GM18508 (cell line): ENCODE data around the gene TSC22D1.

Experiments used
- ATAC-seq: cut with Tn5 transposase; IDR thresholded peaks from one replicate; pipeline ENCODE4 v1.9.1; 2021; ENCODE audit warnings: moderate number of reproducible peaks; ENCODE audit not compliant: insufficient read depth, unreplicated experiment

TSC22D1 gene

GRCh38 chr13:44508562-44509077, 67.5 kb downstream of the TSC22D1 start:
- no peak for ATAC-seq

DNA sequence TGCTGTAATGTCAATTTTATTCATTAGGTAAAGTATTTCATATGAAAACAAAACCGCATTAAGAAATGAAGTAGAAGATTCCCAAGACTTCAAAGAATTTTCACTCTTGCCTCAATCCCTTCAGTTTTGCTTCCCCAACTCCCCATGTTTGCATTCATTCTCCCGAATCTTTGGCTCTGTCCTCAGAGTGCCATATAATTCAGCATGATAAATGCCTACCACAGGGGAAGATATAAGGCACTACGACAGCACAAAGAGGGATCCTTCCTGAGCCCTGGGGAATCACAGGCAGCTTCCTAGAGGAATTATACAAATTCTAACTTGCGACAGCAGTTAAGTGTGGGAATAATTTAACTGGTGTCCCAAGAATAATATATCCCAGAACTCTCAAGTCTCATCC, 68.5 kb downstream of the TSC22D1 start:
- no peak for ATAC-seq

DNA sequence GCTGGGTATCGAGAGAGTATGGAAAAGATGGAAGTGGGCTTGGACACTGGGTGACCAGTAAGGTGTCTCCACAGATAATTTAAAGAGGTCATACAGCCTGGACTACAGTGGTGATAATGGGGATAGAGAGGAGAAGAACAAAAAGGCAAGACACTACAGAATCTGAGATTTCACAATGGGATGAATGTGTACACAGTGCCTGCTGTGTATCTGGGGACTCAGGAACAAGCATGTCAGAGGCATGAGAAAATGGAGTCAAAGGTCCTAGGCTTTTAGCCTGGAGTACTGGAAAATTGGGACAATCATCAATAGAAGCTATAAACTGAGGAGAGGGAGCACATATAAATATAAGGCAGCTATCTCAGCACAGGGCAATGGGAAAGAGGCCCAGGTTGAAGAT, 69.4 kb downstream of the TSC22D1 start:
- no peak for ATAC-seq

- no peak for ATAC-seq
These were observed 69.9 kb downstream of the TSC22D1 start for GRCh38 chr13:44506251-44506650.

DNA sequence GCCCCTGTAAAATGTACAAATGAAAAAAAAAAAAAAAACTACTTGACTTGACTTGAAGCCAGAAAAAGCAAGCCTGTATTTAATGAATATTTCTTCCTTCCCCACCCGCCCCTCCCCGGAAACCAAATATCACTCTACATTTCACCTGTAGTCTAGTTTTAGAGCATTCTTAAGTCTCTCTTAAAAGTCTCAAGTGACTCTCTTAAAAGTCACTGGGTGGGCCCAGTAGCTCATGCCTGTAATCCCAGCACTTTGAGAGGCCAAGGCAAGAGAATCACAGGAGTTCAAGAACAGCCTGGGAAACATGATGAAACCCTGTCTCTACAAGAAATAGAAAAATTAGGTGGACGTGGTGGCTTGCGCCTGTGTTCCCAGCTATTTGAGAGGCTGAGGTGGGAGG, 72.0 kb downstream of the TSC22D1 start:
- no peak for ATAC-seq

DNA sequence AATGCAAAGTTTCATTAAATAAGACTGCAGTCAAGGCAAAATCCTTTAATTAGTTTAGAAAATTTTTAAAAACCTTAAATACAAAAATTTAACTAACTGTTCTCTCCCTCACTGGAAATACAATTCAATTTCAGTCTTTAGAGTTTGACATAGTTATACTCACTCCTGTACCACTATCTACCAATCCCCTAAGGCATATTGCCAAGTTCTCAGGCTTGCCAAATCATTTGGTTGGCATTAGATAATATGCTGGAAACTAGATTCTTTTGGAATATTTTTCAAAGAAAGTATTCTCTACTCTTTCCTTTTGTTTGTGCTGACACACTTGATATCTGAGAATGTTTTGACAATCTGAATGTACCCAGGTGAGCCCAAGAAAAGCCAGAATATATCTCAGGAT, 77.2 kb downstream of the TSC22D1 start:
- no peak for ATAC-seq

DNA sequence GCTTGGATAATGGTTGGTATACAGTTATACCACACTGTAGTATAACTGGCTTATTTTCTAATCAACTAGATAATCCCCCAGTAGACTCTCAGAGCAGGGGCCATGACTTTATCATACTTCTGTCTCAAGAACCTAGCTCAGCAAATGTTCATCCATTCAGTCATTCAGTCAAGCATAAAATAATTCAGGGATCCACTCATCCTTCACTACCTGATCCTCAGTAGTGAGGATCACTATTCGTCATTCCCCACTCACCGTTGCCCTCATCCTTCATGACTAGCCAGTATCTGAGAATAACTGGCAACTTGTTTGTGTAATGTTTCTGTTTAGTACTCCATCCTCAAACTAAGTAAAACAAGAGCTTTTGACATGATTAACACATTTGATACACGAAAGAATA, 77.6 kb downstream of the TSC22D1 start:
- ATAC-seq, result no peak

GRCh38 chr13:44497801-44498200, 78.3 kb downstream of the TSC22D1 start:
- ATAC-seq, result no peak

- no peak for ATAC-seq
These were observed 82.8 kb downstream of the TSC22D1 start for GRCh38 chr13:44493213-44493812.

- ATAC-seq, result no peak
These were observed 86.4 kb downstream of the TSC22D1 start for GRCh38 chr13:44489751-44490150.

DNA sequence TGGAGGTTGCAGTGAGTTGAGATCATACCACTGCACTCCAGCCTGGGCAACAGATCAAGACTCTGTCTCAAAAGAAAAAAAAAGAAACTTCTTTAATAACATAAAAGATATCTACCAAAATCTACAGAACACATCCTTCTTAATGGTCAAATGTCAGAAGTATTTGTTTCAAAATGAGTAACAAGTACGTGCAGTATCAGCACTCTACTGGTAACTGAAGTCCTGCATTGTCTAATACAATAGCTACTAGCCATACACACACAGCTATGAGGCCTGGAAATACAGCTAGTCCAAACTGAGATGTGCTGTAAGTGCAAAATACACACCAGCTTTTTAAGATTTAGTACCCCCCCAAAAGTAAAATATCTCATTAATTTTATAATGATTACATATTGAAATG, 88.1 kb downstream of the TSC22D1 start:
- no peak for ATAC-seq

- ATAC-seq, result no peak
These were observed 91.5 kb downstream of the TSC22D1 start for GRCh38 chr13:44484562-44485138.

DNA sequence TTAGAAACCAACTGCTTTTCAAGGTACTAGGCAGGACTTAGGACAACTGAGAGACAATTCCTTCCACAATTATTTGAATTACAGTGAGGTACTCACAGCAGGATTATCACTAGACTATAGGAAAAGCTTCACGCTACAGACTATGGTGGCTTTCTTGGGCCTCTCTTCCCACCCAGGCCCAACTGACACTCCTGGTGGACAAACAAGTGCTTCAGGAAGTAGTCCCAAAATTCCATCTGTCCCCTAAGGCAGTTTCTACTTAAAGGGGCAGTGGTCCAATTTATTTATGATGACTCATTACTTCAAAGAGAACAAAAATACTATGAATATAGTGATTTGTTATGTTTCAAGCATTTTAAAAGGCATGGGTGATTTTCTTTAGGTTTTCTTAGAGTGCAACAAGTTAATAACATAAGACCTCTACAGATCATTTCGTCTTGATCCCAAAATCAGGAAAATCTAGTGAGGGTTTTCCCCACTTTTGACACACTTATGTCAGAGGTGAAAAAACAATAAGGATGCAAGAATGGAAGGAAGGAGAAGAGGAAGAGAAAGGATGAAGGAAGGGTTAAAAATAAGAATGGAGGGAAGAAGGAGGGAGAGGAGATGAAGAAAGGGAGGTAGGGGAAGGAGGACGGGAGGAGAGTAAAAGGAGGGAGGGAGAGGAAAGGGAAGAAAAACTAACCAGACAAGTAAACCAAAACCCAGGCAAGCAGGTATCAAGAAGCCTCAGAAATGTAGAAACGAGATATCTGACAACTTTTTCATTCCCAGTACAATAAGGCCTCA, 101.8 kb downstream of the TSC22D1 start:
- ATAC-seq, result no peak

- no peak for ATAC-seq
These were observed 104.4 kb downstream of the TSC22D1 start for GRCh38 chr13:44471686-44472085.

DNA sequence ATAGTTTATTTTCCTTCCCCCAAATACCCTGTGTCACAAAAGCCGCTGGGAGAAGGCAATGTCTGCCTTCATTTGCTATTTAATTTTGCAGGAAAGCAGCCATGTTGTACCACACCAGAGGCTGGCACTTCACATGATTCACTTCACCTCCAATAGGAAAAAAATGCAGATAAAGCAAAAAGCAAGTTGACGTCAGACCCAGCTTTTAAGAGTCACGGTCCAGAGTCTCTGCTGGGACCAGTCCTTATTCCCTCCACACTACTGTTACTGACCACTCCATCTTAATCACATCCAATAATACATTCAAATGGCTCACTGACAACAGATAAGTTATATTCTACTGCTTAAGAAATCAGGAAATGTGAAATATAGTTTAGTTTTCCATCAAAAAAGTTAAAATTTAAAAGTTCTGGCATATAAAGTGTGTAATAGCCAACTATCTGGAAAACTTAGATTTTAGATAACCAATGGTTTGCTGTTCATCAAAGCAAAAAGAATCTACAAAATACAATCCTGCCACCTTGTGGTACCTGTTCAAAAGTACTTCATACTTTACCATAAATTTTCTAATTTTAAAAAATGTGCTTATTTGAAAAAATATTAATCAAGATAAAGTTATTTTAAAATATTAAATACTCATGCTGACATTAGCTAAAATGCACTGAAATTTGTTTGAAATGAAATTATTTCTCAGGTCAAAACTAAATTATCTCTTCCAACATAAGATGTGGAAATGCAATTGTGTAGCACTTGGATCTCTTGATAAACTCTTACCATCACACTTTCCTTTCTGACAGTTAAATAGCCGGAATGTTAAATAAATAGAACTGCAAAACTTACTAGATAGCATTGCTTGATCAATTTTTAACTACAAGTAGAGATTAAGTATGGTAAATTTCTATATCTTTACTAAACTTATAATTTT, 105.2 kb downstream of the TSC22D1 start:
- ATAC-seq, result no peak

DNA sequence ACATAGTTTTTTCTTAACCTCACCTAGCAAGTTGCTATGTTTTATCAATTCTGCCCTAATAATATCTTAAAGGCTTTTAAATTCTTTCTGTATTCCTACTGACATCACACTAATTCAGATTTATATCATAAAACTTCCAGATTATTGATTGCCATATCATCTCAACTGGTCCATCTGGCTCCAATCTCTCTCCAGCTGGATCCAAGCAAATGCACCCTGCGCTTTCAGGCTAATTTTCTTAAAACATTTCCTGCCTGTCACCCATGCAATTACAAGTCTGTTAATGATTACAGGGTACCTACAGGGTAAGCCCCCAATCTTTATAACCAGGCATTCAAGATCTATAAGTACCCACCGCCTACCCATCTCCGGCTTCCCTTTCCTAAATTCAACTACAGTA, 107.3 kb downstream of the TSC22D1 start:
- ATAC-seq, result no peak

- ATAC-seq, result no peak
These were observed 110.8 kb downstream of the TSC22D1 start for GRCh38 chr13:44465318-44465717.

DNA sequence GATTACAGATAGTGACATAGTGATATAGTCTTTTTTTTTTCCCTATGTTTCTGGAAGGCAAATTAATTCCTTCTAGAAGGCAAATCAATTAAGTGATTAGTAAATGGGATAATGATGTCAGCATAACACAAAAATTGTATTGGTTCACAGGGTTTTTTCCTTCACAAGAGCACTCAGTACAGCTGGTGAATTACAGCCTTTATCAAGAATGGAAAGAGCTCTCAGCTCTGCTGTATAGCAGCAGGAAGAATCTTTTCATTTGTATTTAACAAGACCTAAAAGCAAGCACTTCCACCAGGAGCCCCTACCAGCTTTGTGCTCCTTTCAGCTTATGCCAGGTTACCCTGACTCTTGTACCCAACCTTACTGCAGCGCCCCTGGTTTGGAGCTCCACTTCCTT, 111.7 kb downstream of the TSC22D1 start:
- no peak for ATAC-seq

DNA sequence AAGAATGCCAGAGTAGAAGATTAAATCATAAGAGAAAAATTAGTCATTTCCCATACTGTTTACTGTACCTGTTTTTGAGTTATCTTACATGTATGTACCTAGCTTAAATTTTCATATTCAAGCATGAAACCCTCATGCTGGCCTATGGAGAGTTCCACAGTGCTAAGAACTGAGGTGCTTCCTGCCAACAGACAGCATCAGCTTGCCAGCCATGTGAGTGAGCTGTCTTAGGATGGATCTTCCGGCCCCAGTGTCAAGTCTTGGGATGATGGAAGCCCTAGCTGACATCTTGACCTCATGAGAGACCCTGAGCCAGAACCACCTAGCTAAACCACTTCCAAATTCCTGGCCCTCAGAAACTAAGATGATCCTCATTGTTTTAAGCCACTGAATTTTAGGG, 112.4 kb downstream of the TSC22D1 start:
- ATAC-seq, result no peak

- no peak for ATAC-seq
These were observed 116.5 kb downstream of the TSC22D1 start for GRCh38 chr13:44459674-44460073.
